Inferior parietal cortex (tissue), 1 donor: Measurements from ENCODE around the gene NASP.

ENCODE experiments used
- DNase-seq: peaks from one replicate; pipeline ENCODE4 v3.0.0-alpha.2; 2016; ENCODE audit errors: extremely low spot score

NASP gene

GRCh38 chr1:45583666-45584350 lies at the start of gene NASP:
NASP (plus strand) TSS chr1:45584041; CDS start chr1:45584147, 106 bp downstream.
- peak; percentile 91 for DNase-seq

DNA sequence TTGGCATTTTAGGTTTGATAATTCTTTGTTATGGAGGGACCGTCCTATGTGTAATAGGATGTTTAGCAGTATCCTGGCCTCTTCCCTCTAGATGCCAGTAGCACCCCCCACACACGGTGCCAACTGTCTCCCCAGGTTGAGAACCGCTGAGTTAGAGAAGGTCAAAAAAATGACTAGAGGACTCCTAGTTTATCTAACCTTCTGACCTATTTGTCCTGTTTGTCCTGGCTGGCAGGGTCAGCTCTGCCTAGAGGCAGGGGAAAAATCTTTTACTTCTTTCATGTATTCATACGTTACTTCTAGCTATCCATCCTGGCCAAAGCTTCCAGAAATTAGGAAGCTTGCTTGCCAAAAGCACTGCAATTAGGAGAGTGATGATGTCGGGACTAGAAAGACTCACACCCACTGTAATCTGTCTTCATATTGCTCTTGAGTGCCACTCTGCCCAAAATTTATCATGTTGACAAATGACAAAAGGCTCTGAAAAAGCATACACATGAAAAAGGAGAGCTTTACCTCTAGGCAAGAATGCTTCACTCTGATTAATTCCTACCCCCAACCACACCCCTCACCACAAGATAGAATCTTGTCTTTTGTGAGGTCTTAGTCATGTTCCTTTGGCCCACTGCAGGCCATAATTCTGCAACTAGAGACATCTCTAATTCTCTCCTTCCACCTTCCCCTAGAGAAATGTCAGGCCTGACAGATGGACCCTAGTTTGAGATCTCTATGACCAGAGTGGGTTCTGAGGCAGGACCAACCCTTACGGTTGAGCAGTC lies 47.7 kb upstream of the NASP start:
- no peak for DNase-seq

DNA sequence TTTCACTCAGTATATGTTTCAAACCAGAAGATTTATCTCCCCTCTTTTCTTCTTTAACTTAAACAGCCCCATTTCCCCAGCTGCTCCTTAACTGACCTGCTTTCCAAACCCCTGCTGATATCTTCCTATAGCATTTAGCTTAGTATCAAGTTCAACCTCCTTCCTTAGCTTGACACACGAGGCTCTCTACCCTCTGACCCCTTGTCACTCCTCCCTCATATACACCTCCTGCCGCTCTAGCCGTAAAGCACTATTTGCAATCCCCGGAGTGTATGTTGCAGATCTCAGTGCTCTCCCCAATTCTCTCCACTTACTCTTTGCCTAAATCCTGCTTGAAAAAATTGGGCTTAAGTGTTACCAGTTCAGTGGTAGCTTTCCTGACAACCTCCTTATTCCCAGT lies 47.0 kb upstream of the NASP start:
- no peak for DNase-seq

DNA sequence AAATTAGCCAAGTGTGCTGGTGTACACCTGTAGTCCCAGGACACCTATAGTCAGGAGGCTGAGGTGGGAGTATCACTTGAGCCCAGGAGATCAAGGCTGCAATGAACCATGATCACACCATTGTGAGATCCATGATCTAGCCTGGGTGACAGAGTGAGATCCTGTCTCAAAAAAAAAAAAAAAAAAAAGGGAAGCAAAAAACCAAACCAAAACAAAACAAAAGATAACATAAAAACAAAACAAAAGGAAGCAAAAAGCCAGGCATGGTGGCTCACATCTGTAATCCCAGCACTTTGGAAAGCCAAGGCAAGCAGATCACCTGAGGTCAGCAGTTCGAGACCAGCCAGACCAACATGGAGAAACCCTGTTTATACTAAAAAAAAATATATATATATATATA lies 42.6 kb upstream of the NASP start:
- DNase-seq = no peak

DNA sequence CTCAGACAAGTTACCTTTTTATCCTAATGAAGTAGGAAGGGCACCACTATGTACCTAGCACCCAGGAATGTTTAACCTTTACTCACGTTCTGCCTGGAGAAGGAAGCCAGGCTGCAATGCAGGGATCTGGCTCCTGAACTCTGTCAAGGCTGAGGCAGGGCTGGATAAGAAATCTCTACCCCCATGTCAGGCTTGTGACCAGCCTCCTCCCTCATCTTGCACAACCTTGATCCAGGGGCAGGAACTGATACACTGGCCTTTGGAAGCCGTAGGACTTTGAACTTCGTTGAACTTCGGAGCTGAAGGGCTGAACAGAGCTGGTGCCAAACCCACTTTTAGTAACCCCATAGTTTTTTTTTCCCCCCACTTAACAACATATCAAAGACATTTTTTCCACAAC lies 41.2 kb upstream of the NASP start:
- DNase-seq = no peak

GRCh38 chr1:45543581-45544417 lies 40.0 kb upstream of the NASP start:
- DNase-seq = no peak

DNA sequence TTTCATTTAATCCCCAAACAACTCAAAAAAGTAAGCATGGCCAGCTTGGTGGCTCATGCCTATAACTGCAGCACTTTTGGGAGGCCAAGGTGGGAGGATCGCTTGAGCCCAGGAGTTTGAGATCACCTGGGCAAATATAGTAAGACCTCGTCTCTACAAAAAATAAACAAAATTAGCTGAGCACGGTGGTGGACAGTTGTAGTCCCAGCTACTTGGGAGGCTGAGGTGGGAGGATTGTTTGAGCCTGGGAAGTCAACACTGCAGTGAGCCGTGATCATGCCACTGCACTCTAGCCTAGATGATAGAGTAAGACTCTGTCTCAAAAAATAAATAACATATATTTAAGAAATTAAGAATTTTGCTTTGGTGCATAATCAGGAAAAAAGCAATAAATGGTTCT lies 39.3 kb upstream of the NASP start:
- no peak for DNase-seq

DNA sequence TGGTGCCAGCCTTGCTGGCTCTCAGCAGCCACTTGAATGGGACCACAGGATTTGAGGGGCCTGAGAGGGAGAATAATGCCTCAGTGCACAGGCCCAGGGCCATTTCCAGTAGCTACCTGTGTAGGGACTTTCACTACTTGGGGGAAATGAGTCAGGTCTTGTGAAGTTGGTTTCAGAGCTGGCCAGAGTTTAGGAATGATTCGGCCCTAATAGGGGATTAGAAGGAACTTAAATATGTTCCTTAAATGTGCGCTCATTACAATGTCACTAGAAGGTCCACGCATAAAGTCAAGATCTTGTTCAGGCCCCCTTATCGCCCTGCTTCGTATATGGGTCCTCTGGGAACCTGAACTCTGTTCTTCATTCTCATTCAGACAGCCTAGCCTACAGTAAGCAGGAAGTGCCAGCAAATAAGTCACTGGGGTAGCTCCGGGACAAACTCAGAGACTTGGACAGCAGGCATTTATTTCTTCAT lies 38.8 kb upstream of the NASP start:
- no peak for DNase-seq

DNA sequence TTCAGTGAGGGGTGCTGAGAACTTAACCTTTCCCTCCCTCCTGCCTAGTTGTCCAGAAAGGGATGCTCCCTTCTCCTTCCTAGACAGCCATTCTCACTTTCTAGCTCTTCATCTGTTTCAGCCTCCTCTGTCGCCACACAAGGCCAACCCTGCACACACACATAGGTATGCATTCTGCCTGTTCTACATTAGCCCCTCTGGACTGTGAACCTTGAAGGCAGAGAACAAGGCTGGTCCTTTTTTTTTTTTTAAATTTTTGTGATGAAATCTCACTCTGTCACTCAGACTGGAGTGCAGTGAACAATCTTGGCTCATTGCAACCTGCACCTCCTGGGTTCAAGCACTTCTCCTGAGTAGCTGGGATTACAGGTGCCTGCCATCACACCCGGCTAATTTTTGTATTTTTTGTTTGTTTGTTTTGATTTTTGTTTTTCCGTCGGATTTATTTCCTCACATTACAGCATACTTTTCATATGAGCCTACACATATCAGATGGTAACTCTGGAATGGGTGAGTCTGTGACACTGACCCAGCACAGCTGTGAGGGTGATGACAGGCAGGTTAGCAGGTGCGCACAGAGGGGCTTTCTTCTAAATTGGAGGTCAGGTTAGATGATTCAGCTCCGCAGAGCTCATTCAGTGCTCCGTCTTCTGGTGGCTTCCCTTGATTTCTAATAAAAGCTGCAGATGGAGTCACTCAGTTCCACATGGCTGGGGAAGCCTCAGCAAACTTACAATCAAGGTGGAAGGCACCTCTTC lies 38.1 kb upstream of the NASP start:
- DNase-seq = no peak

- DNase-seq = peak; percentile 92
Observed at GRCh38 chr1:45550401-45551351, 33.2 kb upstream of the NASP start, which contains the start of gene AKR1A1. AKR1A1 (plus strand) TSS chr1:45550826; CDS start chr1:45561795, 10,969 bp downstream.

DNA sequence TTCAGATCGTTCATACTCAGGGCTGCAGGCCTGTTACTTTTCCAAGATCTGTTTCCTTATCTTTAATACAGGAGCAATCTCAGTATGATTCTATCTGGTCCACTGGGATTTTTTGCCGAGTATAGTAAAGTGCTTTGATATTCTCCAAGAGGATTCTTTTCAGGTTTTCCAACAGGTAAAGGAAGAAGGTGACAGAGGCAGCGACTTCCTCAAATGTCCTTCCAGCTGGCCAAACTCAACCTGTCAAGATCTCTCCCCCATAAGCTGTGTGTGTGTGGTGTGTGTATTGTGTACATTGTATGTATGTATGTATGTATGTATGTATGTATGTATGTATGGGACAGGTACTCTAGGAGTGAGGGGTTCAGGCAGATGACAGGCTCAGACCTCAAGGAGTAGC lies 32.2 kb upstream of the NASP start:
- DNase-seq = no peak

GRCh38 chr1:45552331-45552730 lies 31.5 kb upstream of the NASP start:
- DNase-seq = no peak

- DNase-seq = no peak
Observed at GRCh38 chr1:45554198-45554597, 29.6 kb upstream of the NASP start.

DNA sequence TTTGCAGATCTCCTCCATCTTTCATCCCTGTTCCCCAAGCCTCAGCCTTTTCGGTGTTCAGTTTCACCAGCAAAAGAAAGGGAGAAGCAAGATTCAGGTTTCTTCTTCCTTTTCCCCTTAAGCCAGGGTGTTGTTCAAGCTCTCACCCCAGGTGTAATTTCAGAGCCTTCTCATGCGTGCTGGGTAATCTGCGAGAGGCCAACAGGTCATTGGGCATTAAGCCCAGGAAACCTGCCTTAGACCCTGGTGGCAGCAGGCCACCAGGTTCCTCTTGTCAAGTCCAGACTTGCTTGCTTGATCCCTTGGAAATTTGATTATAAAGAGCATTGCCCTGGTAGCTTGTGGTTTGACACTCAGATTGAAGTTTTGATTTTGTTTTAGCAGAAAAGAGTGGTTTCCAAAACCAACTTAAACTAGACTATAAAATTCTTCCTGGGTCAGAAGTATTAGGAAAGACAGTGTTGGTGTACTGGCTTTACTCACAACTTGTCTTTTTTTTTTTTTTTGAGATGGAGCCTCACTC lies 26.4 kb upstream of the NASP start:
- DNase-seq = no peak

DNA sequence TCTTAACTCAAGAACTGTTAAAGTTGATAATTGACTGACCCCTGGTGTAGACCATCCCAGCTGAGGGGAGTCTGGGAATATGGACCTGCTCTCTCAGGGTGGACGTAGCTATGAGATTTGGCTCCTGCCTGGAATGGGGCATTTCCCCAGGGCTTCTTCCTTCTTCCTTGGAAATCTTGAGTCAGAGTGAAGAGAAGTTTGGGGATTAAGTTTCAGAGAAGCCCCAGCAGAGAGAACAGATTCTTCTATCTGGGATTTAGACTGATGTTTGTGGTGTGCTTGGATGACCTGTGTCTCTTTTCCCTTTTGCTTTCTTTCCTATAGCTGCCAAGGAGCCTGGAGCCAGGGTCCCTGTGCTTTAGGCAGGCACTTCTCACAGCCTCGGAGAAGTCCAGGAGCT lies 20.0 kb upstream of the NASP start:
- DNase-seq = no peak

- no peak for DNase-seq
Observed at GRCh38 chr1:45566722-45567121, 17.1 kb upstream of the NASP start.

DNA sequence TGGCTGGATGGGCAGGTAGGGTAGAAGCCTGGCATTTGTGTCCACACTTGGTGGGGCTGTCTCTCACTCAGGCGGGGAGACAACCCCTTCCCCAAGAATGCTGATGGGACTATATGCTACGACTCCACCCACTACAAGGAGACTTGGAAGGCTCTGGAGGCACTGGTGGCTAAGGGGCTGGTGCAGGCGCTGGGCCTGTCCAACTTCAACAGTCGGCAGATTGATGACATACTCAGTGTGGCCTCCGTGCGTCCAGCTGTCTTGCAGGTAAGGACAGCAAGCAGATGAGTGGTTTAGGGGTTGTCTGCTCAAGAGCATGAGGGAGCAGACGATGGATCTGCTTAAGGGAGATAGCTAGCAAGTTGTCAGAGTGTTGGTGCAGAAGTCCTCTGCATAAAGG lies 15.9 kb upstream of the NASP start:
- no peak for DNase-seq

DNA sequence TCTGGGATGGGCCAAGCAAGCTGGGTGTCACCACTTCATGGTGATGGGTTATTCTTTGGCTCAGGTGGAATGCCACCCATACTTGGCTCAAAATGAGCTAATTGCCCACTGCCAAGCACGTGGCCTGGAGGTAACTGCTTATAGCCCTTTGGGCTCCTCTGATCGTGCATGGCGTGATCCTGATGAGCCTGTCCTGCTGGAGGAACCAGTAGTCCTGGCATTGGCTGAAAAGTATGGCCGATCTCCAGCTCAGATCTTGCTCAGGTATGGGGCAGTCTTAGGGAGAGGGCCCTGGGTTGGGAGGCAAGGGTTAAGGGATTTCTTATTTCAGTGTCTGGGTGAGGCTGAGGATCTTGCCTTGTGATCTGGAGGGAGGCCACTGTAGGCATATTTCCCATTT lies 15.4 kb upstream of the NASP start:
- DNase-seq = no peak

DNA sequence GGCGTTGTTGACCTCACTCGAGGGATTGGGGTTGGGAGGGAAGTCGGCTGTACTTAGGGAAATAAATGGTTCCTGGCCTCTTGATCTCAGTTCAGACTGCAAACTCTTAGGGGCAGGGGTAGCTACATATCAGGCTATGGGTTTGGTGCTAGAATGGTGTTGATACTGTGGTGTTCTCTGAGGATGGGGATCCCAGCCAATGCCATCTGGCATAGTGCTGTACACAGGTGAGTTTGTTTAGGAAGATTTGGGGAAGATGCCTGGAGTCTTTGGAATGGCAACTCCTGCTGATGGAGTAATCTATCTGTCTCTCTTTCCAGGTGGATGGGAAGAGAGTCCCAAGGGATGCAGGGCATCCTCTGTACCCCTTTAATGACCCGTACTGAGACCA lies 14.3 kb upstream of the NASP start:
- DNase-seq = no peak

- peak; percentile 94 for DNase-seq
Observed at GRCh38 chr1:45569962-45570581, 13.8 kb upstream of the NASP start.
